Fibroblast of gingiva (primary cell): ENCODE measurements around the gene SAPCD1.

ENCODE experiments used
- DNase-seq: peaks from one replicate; pipeline ENCODE4 v3.0.0-alpha.2; 2011; ENCODE audit warnings: low read depth

Gene SAPCD1

GRCh38 chr6:31762356-31762755 is at the start of gene SAPCD1:
SAPCD1 (plus strand) TSS chr6:31762656; CDS start chr6:31763055, 399 bp downstream.
- no peak for DNase-seq

- no peak for DNase-seq
Observed at GRCh38 chr6:31713465-31713864, 49.0 kb upstream of the SAPCD1 start.

DNA sequence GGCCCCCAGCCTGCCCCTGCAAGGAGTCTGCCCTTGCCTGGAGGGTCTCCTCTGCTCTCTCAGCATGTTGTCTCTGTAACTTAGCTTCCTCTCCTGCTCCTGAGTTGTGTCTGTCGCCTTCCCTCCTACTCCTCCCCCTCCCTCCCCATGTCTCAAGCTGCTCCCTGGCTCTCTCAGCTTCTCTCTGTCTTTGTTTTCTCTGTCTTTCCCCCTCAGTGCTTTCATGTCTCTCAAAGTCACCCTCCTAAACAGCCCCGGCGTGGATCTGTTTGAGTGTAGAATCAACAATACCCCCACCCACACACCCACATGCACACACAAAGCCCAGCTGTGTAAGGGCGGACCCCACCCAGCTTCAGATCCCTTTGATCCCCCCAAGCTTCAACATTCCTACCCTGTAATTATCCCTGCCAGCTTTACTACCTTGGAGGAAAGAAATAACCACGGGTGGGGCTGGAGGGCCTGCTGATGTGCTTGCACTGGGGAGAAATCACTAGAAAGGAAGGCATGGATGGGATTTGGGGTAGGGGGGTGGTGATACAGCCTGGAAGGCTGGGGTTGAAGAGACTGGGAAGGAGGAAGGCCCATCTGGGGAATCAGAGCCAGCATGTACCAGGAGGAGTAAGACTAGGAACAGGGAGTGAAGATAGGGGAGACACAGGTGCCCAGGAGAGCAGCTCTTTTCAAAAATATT is 48.3 kb upstream of the SAPCD1 start:
- no peak for DNase-seq

DNA sequence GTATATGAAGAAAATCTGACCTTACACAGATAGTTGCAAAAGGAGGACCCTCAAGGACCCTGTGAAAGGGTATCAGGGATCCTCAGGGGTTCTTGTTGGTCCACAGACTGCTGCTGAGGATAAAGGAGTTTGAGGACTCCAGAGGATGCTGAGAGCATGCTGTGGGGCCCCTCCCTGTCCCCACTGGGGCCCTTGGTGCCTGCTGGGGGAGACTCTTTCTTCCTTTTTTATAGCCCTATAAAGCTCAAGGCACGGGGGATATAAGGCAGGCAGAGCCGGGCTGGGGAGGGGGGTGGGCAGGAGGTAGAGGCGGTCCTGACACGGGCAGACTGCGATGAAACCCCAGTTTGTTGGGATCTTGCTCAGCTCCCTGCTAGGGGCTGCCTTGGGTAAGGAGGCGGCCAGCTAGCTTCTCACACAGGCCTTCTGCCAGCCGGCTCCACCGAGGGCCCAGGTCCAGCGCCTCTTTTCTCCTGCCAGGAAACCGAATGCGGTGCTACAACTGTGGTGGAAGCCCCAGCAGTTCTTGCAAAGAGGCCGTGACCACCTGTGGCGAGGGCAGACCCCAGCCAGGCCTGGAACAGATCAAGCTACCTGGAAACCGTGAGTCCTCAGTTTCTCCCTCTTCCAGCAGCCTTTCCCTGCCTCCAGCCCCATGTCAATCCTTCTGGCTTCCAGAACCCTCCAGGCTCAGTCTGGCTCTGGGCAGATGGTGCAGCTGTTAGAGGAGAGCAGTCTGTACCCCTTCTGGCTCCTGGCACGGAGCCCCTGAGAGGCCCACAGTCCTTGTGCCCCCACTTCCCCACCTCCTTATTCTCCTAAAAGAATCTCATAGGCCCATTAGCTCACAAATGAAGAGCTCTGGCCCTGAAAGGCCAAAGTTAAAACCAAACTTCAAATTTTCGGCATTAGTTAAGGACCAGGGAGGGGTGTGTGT is 47.2 kb upstream of the SAPCD1 start, which contains the start of gene LY6G6D:
LY6G6D (plus strand) TSS at position 327 of the 937 bp plus-strand sequence; CDS start at position 335, 8 bp downstream.
- no peak for DNase-seq

GRCh38 chr6:31717499-31718222 is 44.8 kb upstream of the SAPCD1 start:
- DNase-seq = no peak

DNA sequence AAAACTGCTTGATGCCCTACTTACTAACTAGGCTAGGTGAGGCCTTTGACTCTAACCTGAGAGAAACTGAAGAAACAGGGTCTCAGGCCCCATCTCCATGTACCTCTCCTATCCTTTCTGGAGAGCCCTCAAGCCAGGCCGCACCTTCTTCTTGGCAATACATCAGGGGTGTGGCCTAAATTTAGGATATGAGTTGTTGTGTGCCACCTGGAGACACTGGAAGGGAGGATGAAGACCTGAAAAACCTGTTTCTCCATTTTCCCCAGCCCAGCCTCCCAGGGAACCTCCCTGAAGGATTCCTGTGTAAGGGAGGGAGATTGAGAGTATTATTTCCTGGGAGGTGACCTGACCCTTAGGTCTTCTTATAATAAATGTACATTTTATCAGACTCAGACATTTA is 44.2 kb upstream of the SAPCD1 start:
- DNase-seq = no peak

DNA sequence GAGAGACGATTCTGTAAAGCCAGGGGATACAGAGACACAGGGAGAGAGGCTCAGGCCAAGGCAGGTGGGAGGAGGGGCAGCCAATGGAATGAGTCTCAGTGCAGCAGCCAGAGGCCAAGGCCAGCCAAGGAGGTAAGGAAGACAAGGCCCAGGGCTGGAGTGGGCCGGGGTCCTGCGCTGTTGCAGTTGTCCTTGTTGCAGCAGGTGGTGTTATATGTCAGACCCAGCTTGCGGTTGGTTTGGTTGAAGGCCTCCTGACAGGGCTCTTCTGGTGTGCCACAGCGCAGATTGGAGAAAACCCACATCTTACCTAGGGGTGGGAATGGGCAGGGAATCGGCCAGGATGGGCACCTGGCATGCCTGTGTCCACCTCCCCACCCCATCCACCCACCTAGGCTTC is 43.5 kb upstream of the SAPCD1 start:
- no peak for DNase-seq

GRCh38 chr6:31720196-31720770 is 42.2 kb upstream of the SAPCD1 start:
- no peak for DNase-seq

DNA sequence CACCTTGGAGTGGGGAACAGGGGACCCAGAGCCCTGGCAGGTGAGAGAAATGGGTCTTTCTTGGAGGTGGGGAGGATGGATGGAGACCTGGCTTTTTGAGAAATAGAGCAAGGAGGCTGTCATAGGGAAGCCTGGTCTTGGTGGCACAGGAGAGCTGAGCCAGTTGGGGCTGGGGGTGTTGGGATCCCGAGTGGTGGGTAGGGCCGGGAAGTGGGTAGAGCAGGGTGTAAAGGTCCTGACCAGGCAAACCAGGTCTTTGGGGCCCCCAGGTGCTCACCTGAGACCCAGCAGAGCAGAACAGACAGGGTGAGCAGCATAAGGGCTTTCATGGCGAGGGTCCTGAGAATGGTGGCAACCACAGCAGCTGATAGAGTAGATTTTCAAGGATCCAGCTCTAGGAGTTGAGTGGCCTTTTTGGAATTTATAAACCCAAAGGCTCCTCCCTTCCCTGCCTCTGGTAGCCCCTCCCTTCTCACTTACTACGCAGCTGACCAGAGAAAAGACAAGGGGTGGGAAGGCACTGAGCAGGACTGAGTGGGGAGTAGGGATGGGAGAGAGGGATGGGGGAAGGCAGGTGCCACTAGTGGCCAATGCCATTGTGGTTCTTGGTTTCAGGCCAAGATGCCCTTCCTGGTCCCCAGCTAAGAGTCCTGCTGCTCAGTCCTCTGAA is 41.0 kb upstream of the SAPCD1 start, which contains the start of gene LY6G6C:
LY6G6C (minus strand) TSS at position 396 of the 670 bp plus-strand sequence; CDS start at position 329, 67 bp downstream.
- DNase-seq = no peak

- DNase-seq = no peak
Observed at GRCh38 chr6:31722173-31722572, 40.3 kb upstream of the SAPCD1 start.

GRCh38 chr6:31723245-31723979 is 39.0 kb upstream of the SAPCD1 start, which contains the start of gene MPIG6B:
MPIG6B (plus strand) TSS chr6:31723373; CDS start chr6:31723384, 11 bp downstream.
- DNase-seq = no peak

- DNase-seq = no peak
Observed at GRCh38 chr6:31723980-31724691, 38.3 kb upstream of the SAPCD1 start.

GRCh38 chr6:31725502-31726350 is 36.7 kb upstream of the SAPCD1 start:
- DNase-seq = no peak

GRCh38 chr6:31727034-31727716 is 35.3 kb upstream of the SAPCD1 start:
- no peak for DNase-seq

GRCh38 chr6:31727717-31728671 is 34.5 kb upstream of the SAPCD1 start:
- DNase-seq = no peak

DNA sequence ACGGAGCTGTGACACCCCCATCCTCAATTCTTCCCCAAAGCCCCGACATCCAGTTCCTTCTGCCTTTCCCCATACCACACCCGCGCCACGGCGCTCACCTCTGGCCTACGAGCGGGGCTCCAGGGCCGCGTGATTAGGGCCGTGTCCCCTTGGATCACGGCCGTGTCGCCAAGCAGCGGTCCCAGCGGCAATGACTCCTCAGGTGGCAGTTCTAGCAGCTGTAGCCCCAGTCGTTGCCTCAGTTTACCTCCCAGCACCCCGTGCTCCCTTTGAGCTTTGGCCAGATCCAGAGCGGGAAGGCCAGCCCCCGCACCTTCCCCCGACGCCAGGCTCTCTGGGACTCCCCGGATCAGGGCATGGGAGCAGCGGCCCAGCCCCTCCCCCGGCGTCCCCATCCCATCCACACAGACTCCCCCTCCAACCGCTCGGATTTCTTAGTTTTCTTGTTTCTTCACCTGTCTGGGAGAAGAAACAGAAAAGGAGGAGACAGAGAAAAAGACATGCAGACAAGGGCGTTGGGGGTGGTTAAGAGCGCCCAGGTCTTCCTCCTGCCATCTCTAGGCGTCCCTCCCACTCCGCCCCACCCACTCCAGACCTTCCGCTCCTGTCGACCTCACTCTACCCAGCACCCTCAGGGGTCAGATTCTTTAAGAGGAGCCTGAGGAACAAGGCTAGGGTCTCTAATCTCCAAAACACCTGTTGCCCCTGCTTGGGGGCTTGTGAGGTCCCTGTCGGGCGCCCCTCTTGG is 33.5 kb upstream of the SAPCD1 start, which contains the start of gene DDAH2:
DDAH2 (minus strand) TSS at position 533 of the 748 bp plus-strand sequence; CDS start at position 395, 138 bp downstream.
- DNase-seq = no peak
